Panc1 (cell line): ENCODE data around the gene ESRRG.

Experiments
- POLR2AphosphoS5 ChIP-seq: IDR thresholded peaks from 2 replicates; pipeline ENCODE4 v1.6.1; 2012; ENCODE audit warnings: mild to moderate bottlenecking, low read depth, low read length, moderate library complexity
- SIN3A ChIP-seq: IDR thresholded peaks from 2 replicates; pipeline ENCODE4 v1.6.1; 2012; ENCODE audit warnings: low read depth, mild to moderate bottlenecking, low read length, moderate library complexity, borderline replicate concordance; ENCODE audit not compliant: insufficient read depth
- TCF7L2 ChIP-seq: IDR thresholded peaks from 2 replicates; pipeline ENCODE4 v1.6.1; 2011; ENCODE audit warnings: mild to moderate bottlenecking, low read depth, low read length, inconsistent platforms
- TF ChIP-seq, protein P1 (sequence below): fragments of 450-650 bp; IDR thresholded peaks from 2 replicates; pipeline ENCODE4 v1.5.1; 2017; ENCODE audit warnings: mild to moderate bottlenecking

DNA sequence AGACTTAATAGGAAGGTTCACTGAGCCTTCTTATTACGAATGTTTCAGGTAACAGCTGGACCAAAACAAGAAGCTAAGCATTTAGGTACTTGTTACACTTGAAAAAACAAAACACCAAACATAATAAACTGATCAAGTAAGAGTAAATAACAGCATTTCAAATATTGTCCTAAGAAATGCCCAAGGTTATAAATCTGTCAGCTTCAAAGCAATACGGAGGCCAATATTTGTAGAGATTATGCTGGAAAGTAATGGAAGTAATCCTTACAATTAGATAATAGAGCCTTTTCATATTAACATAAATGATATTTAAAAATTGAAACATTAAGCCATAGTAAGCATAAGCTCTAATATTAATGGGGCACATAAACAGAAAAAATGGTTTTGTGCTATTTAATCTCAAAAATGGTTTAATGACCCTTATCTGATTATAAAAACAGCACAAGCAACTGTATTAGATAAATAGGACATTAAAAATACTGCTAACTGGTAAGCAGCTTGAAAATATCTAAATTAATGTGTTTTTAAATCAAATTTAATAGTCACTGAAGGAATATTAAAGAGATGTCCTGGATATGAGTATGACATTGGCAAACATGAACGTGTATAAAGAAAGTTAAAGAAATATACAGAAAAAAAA lies 256.9 kb downstream of the ESRRG start:
- TF ChIP-seq, protein P1, sequence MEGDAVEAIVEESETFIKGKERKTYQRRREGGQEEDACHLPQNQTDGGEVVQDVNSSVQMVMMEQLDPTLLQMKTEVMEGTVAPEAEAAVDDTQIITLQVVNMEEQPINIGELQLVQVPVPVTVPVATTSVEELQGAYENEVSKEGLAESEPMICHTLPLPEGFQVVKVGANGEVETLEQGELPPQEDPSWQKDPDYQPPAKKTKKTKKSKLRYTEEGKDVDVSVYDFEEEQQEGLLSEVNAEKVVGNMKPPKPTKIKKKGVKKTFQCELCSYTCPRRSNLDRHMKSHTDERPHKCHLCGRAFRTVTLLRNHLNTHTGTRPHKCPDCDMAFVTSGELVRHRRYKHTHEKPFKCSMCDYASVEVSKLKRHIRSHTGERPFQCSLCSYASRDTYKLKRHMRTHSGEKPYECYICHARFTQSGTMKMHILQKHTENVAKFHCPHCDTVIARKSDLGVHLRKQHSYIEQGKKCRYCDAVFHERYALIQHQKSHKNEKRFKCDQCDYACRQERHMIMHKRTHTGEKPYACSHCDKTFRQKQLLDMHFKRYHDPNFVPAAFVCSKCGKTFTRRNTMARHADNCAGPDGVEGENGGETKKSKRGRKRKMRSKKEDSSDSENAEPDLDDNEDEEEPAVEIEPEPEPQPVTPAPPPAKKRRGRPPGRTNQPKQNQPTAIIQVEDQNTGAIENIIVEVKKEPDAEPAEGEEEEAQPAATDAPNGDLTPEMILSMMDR: no peak
- TF ChIP-seq POLR2AphosphoS5 (no peak), TCF7L2 (no peak), SIN3A (no peak)
